HG02981 (cell line): ENCODE results near the gene ETV7.
A peak's percentile ranks its signal among the peaks of the same experiment; 100 is the strongest.
"Not testable (repeated sequence)": the region's sequence is repeated elsewhere in the genome, so short reads cannot be mapped to it uniquely, and the experiment has no call there.

ENCODE experiments used
- ATAC-seq: cut with Tn5 transposase; IDR thresholded peaks from one replicate; pipeline ENCODE4 v1.9.1; 2021; ENCODE audit warnings: mild to moderate bottlenecking, moderate library complexity; ENCODE audit not compliant: unreplicated experiment

The ETV7 gene

GRCh38 chr6:36387440-36388303 lies at the start of gene ETV7:
ETV7 (minus strand) TSS chr6:36387669; CDS start chr6:36387541, 128 bp downstream.
- ATAC-seq: no peak

GRCh38 chr6:36436466-36436865 lies 49.0 kb upstream of the ETV7 start:
- no peak for ATAC-seq

GRCh38 chr6:36432151-36432671 lies 44.7 kb upstream of the ETV7 start:
- no peak for ATAC-seq

- no peak for ATAC-seq
Observed at GRCh38 chr6:36431197-36431596, 43.7 kb upstream of the ETV7 start.

- ATAC-seq: no peak
Observed at GRCh38 chr6:36430351-36430750, 42.9 kb upstream of the ETV7 start.

- ATAC-seq: no peak
Observed at GRCh38 chr6:36428911-36429310, 41.4 kb upstream of the ETV7 start.

GRCh38 chr6:36426622-36427021 lies 39.2 kb upstream of the ETV7 start:
- ATAC-seq: no peak

- peak; percentile 87 for ATAC-seq
Observed at GRCh38 chr6:36423101-36423824, 35.8 kb upstream of the ETV7 start.

GRCh38 chr6:36422714-36423100 lies 35.2 kb upstream of the ETV7 start:
- ATAC-seq: no peak

- no peak for ATAC-seq
Observed at GRCh38 chr6:36419310-36419709, 31.8 kb upstream of the ETV7 start.

GRCh38 chr6:36418558-36418957 lies 31.1 kb upstream of the ETV7 start:
- no peak for ATAC-seq

GRCh38 chr6:36414481-36414880 lies 27.0 kb upstream of the ETV7 start:
- ATAC-seq: no peak

- ATAC-seq: no peak
Observed at GRCh38 chr6:36413489-36414480, 26.3 kb upstream of the ETV7 start.

- not testable (repeated sequence) for ATAC-seq
Observed at GRCh38 chr6:36409718-36410117, 22.2 kb upstream of the ETV7 start.

GRCh38 chr6:36404164-36404563 lies 16.7 kb upstream of the ETV7 start:
- ATAC-seq: no peak

GRCh38 chr6:36402481-36402880 lies 15.0 kb upstream of the ETV7 start:
- no peak for ATAC-seq

GRCh38 chr6:36399970-36400369 lies 12.5 kb upstream of the ETV7 start:
- ATAC-seq: no peak

GRCh38 chr6:36392621-36393020 lies 5.2 kb upstream of the ETV7 start:
- no peak for ATAC-seq

GRCh38 chr6:36389353-36389752 lies 1.9 kb upstream of the ETV7 start:
- no peak for ATAC-seq

- ATAC-seq: no peak
Observed at GRCh38 chr6:36386495-36387439, 702 bp downstream of the ETV7 start.
